Measurements from ENCODE around the gene RBM23.

RBM23 gene

DNA sequence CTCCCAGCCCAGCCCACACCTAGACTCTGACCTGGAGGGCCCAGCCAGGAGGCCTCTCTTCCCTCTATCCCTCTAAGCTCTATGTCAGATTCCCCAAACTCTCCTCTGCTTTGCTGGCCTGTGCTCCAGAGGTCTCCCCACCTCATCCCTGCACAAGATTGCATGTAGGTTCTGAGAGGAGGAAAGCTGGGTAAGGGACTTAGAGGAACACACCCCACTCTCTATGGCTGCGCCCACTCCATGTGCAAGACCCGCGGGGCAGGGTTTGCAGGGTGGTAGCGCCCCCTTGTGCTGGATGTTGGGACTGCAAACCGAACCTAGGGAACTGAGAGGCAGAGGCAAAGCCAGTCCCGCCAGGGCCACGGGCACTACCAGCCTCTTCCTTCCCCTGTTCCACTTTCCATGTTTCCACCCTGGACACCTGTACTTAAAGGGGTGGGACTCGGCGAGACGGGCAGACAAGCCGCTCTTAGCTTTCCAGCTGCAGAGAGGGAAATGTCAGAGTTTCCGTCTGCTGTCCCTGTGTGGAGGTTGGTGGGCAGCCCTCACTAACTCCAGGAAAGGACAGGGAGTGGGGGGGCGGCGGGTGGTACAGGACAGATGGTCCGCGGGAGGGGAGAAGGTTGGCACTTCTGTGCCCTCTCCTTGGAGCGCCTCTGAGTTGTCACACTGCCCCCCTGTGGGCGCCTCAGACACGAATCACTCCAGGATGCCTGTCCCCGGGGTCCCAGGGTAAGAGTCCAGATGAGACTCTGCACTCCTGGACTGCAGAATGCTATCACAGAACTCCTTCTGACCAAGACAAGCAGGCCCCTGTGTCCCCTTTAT, 65.8 kb downstream of the RBM23 start:
- H3K4me3 ChIP-seq (ENCODE audit: low read depth, low read length): peak overlapping the region; percentile 50
- ChIA-PET POLR2A (interaction anchor here (0.6 to 2.5 kb wide), 2 partner anchors 30 to 65 kb away, joined by 3 to 6 read pairs; no protein-coding TSS in a partner anchor), CTCF (interaction anchor here (0.6 to 9.7 kb wide), 60 partner anchors 10 to 536 kb away, joined by 3 to 115 read pairs (median 4); partner anchors contain the start of genes MMP14, MRPL52, OR6J1 and OXA1L)
- no peak overlapping the region for H3K27ac ChIP-seq (ENCODE audit: extremely low read depth, low read depth, low read length)
- no peaks in the 10 kb centered on the region for H3K9me3 ChIP-seq (ENCODE audit: control insufficient read depth, insufficient read depth, low read depth, low read length)
- no peaks in the 10 kb centered on the region for H3K36me3 ChIP-seq (ENCODE audit: control insufficient read depth in 2 of 2, insufficient read depth in 1 of 2, low read length in 2 of 2)
- H3K4me1 ChIP-seq (ENCODE audit: control insufficient read depth, insufficient read depth, low read length): no peaks in the 10 kb centered on the region
- TF ChIP-seq ZNF140 (tag by site-specific recombination; IDR thresholded peaks at IDR 0.05): no peak
- no peak for TF ChIP-seq ZNF48 (tag by site-specific recombination; IDR thresholded peaks at IDR 0.05)
- no peak for TF ChIP-seq ZFP37 (tag by site-specific recombination; IDR thresholded peaks at IDR 0.05)
- no peak for TF ChIP-seq ZNF521 (tag by site-specific recombination; IDR thresholded peaks at IDR 0.05)
- no peak for TF ChIP-seq ZNF670 (tag by site-specific recombination; IDR thresholded peaks at IDR 0.05; ENCODE audit: low read depth)
- TF ChIP-seq, protein P1, sequence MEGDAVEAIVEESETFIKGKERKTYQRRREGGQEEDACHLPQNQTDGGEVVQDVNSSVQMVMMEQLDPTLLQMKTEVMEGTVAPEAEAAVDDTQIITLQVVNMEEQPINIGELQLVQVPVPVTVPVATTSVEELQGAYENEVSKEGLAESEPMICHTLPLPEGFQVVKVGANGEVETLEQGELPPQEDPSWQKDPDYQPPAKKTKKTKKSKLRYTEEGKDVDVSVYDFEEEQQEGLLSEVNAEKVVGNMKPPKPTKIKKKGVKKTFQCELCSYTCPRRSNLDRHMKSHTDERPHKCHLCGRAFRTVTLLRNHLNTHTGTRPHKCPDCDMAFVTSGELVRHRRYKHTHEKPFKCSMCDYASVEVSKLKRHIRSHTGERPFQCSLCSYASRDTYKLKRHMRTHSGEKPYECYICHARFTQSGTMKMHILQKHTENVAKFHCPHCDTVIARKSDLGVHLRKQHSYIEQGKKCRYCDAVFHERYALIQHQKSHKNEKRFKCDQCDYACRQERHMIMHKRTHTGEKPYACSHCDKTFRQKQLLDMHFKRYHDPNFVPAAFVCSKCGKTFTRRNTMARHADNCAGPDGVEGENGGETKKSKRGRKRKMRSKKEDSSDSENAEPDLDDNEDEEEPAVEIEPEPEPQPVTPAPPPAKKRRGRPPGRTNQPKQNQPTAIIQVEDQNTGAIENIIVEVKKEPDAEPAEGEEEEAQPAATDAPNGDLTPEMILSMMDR (tag by site-specific recombination; IDR thresholded peaks at IDR 0.05): peak; percentile 91
- TF ChIP-seq TCF7L2 (IDR thresholded peaks at IDR 0.05; ENCODE audit: borderline replicate concordance, low read depth, low read length): no peak
- peak; percentile 89 for TF ChIP-seq ZNF2 (tag by site-specific recombination; IDR thresholded peaks at IDR 0.05)
- no peak for TF ChIP-seq ZNF610 (tag by site-specific recombination; IDR thresholded peaks at IDR 0.05; ENCODE audit: borderline replicate concordance)
- no peak; the same call in 1 of the 2 replicates for TF ChIP-seq KLF9 (tag by site-specific recombination; IDR thresholded peaks at IDR 0.05; ENCODE audit: low read depth)
- TF ChIP-seq, protein P2, sequence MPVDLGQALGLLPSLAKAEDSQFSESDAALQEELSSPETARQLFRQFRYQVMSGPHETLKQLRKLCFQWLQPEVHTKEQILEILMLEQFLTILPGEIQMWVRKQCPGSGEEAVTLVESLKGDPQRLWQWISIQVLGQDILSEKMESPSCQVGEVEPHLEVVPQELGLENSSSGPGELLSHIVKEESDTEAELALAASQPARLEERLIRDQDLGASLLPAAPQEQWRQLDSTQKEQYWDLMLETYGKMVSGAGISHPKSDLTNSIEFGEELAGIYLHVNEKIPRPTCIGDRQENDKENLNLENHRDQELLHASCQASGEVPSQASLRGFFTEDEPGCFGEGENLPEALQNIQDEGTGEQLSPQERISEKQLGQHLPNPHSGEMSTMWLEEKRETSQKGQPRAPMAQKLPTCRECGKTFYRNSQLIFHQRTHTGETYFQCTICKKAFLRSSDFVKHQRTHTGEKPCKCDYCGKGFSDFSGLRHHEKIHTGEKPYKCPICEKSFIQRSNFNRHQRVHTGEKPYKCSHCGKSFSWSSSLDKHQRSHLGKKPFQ (tag by site-specific recombination; IDR thresholded peaks at IDR 0.05): 0 out of 2 replicates have a peak, but pooled peaks have one; percentile 20
- TF ChIP-seq ZNF335 (tag by site-specific recombination; conservative IDR thresholded peaks at IDR 0.05): peak; percentile 69
- TF ChIP-seq, protein P3, sequence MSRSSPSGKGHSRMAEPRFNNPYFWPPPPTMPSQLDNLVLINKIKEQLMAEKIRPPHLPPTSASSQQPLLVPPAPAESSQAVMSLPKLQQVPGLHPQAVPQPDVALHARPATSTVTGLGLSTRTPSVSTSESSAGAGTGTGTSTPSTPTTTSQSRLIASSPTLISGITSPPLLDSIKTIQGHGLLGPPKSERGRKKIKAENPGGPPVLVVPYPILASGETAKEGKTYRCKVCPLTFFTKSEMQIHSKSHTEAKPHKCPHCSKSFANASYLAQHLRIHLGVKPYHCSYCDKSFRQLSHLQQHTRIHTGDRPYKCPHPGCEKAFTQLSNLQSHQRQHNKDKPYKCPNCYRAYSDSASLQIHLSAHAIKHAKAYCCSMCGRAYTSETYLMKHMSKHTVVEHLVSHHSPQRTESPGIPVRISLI (tag by site-specific recombination; IDR thresholded peaks at IDR 0.05): no peak
- TF ChIP-seq ZNF704 (tag by site-specific recombination; IDR thresholded peaks at IDR 0.05): no peak
- peak; percentile 47 for TF ChIP-seq KLF8 (tag by site-specific recombination; IDR thresholded peaks at IDR 0.05)
- peak; percentile 27; the same call in 1 of the 2 replicates for TF ChIP-seq ZNF629 (tag by site-specific recombination; IDR thresholded peaks at IDR 0.05)
- no peak for TF ChIP-seq ZNF548 (tag by site-specific recombination; IDR thresholded peaks at IDR 0.05)
- TF ChIP-seq ZNF549 (tag by site-specific recombination; IDR thresholded peaks at IDR 0.05): no peak
- no peak; the same call in 1 of the 2 replicates for TF ChIP-seq ZBTB8A (tag by site-specific recombination; IDR thresholded peaks at IDR 0.05)
- no peak for TF ChIP-seq ZNF501 (tag by site-specific recombination; IDR thresholded peaks at IDR 0.05)
- no peak for TF ChIP-seq ZNF792 (tag by site-specific recombination; IDR thresholded peaks at IDR 0.05)
- TF ChIP-seq ZNF10 (tag by site-specific recombination; IDR thresholded peaks at IDR 0.05): no peak
- TF ChIP-seq, protein P4, sequence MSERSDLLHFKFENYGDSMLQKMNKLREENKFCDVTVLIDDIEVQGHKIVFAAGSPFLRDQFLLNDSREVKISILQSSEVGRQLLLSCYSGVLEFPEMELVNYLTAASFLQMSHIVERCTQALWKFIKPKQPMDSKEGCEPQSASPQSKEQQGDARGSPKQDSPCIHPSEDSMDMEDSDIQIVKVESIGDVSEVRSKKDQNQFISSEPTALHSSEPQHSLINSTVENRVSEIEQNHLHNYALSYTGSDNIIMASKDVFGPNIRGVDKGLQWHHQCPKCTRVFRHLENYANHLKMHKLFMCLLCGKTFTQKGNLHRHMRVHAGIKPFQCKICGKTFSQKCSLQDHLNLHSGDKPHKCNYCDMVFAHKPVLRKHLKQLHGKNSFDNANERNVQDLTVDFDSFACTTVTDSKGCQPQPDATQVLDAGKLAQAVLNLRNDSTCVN (tag by site-specific recombination; optimal IDR thresholded peaks at IDR 0.05): peak; percentile 31
- TF ChIP-seq ZFP69B (tag by site-specific recombination; IDR thresholded peaks at IDR 0.05): peak; percentile 51; the same call in 1 of the 2 replicates
- TF ChIP-seq, protein P5, sequence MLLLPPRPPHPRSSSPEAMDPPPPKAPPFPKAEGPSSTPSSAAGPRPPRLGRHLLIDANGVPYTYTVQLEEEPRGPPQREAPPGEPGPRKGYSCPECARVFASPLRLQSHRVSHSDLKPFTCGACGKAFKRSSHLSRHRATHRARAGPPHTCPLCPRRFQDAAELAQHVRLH (tag by site-specific recombination; IDR thresholded peaks at IDR 0.05): no peak
- no peak for TF ChIP-seq ZFP3 (tag by site-specific recombination; IDR thresholded peaks at IDR 0.05; ENCODE audit: low read depth)
- TF ChIP-seq ZNF23 (tag by site-specific recombination; IDR thresholded peaks at IDR 0.05; ENCODE audit: borderline replicate concordance): no peak
- no peak for TF ChIP-seq ZNF473 (tag by site-specific recombination; IDR thresholded peaks at IDR 0.05)
- 0 out of 2 replicates have a peak, but pooled peaks have one; percentile 24 for TF ChIP-seq ZNF561 (tag by site-specific recombination; IDR thresholded peaks at IDR 0.05; ENCODE audit: borderline replicate concordance)
- no peak for TF ChIP-seq OVOL3 (tag by site-specific recombination; IDR thresholded peaks at IDR 0.05)
- TF ChIP-seq BCL11A (tag by site-specific recombination; IDR thresholded peaks at IDR 0.05; ENCODE audit: low read depth): no peak
- no peak for TF ChIP-seq ZNF19 (tag by site-specific recombination; IDR thresholded peaks at IDR 0.05; ENCODE audit: low read depth)
